ENCODE results near the gene PDC.

DNA sequence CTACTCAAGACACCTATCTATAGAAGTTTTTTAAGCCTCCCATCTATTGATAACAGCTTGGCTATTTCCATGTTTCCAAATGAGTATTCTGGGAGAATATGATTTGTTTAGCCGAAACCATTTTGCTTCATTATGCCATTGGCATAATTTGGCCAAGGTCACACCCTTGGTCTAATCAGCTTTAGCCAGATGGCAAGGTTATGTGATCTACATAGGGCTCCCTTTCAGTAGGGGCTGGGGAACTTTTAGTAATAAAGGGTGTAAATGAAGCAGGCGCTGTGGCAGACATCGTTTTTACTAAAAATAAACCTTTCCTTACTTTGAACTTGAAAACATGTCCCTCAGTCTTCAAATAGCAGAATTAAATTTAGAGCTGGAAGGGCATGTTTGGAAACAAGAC lies 3.0 kb upstream of the PDC start:
- TF ChIP-seq, protein P1, sequence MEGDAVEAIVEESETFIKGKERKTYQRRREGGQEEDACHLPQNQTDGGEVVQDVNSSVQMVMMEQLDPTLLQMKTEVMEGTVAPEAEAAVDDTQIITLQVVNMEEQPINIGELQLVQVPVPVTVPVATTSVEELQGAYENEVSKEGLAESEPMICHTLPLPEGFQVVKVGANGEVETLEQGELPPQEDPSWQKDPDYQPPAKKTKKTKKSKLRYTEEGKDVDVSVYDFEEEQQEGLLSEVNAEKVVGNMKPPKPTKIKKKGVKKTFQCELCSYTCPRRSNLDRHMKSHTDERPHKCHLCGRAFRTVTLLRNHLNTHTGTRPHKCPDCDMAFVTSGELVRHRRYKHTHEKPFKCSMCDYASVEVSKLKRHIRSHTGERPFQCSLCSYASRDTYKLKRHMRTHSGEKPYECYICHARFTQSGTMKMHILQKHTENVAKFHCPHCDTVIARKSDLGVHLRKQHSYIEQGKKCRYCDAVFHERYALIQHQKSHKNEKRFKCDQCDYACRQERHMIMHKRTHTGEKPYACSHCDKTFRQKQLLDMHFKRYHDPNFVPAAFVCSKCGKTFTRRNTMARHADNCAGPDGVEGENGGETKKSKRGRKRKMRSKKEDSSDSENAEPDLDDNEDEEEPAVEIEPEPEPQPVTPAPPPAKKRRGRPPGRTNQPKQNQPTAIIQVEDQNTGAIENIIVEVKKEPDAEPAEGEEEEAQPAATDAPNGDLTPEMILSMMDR (IDR thresholded peaks at IDR 0.05): no peak
- no peak for TF ChIP-seq POLR2A (IDR thresholded peaks at IDR 0.05)
